GM18505 (cell line): ENCODE measurements around the gene PDE9A.
"Not testable (repeated sequence)": the region's sequence is repeated elsewhere in the genome, so short reads cannot be mapped to it uniquely, and the experiment has no call there.

ENCODE experiments used
- ATAC-seq: cut with Tn5 transposase; IDR thresholded peaks from one replicate; pipeline ENCODE4 v1.9.1; 2021; ENCODE audit not compliant: unreplicated experiment
- POLR2A ChIP-seq: IDR thresholded peaks from 4 replicates; pipeline ENCODE4 v1.6.1; 2011; ENCODE audit warnings: borderline replicate concordance; ENCODE audit not compliant: insufficient read depth, insufficient read length; ENCODE audit errors: extremely low read depth

The PDE9A gene

DNA sequence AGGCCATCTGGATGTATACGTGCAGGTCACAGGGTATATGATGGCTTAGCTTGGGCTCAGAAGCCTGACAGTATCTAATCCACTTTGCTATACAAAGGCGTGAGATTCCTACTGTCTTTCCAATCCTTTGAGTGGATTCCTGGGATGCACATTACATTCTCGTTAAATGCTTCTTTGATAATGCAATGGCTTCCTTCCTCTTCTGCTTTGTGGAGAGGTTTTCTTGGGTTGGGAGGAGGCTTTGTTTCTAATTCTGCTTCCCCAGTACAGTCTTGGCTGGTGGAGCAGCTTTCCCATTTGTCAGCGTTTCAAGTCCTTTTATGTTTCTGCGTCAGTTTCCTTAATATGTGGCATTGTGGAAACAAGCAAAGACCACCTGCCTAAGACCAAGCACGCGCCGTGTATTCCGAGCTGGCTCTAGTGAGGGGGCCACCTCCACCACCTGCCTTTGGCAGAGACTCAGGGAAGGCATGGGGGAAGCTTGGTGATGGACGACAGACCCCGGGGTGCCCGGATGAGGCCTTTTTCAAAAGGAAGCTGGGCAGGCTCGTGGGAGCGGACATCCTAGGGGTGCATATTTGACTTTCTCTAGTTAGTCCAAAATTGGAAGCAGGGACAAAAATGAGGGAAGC is 153.2 kb downstream of the PDE9A start:
- ATAC-seq, result no peak
- no peak for TF ChIP-seq POLR2A

DNA sequence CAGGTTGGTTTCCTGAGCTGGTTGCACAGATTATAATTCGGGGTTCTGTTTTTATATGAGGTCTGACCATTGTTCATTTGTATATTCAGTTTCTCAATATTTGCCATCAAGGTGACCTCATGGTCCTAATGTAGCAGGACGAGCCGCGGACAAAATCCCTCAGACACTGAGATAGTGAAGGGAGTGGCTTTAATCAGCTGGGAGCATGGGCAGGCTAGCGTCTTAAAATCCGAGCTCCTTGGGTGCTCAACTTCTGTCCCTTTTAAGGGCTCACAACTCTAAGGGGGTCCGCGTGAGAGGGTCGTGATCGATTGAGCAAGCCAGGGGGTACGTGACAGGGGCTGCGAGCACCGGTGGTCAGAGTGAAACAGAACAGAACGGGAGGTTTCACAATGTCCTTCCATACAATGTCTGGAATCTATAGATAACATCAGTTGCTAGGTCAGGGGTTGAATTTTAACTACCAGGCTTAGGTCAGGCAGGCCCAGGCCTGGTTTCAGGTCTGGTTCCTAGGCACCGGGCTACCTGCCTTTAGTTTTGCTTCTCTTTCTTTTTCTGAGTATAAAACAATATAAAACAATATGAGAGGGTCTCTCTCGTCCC is 154.0 kb downstream of the PDE9A start:
- not testable (repeated sequence) for ATAC-seq

- TF ChIP-seq POLR2A, result no peak
Measured at GRCh38 chr21:42807938-42808613, 154.7 kb downstream of the PDE9A start.

DNA sequence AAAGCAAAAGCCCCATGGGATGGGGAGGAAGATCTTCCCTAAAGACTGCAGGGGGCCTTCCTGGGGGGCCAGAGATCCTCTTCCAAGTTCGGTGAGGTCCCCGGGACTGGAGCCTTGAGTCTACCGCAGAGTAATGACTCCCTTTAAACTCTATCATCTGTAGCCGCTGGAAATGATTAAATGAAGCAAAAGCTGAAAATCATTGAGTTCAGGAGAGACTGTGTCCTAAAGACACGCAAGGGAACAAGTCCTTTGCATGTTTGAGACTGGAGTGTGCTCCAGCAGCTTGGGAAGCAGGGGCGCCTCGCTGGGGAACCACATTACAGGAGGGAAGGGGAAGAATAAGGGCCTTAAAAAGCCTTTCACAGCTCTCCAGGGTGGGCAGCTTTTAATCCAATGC is 155.8 kb downstream of the PDE9A start:
- no peak for ATAC-seq
- TF ChIP-seq POLR2A, result no peak

More at GRCh38 chr21:42807938-42808613, 154.7 kb downstream of the PDE9A start:
- ATAC-seq, result no peak

DNA sequence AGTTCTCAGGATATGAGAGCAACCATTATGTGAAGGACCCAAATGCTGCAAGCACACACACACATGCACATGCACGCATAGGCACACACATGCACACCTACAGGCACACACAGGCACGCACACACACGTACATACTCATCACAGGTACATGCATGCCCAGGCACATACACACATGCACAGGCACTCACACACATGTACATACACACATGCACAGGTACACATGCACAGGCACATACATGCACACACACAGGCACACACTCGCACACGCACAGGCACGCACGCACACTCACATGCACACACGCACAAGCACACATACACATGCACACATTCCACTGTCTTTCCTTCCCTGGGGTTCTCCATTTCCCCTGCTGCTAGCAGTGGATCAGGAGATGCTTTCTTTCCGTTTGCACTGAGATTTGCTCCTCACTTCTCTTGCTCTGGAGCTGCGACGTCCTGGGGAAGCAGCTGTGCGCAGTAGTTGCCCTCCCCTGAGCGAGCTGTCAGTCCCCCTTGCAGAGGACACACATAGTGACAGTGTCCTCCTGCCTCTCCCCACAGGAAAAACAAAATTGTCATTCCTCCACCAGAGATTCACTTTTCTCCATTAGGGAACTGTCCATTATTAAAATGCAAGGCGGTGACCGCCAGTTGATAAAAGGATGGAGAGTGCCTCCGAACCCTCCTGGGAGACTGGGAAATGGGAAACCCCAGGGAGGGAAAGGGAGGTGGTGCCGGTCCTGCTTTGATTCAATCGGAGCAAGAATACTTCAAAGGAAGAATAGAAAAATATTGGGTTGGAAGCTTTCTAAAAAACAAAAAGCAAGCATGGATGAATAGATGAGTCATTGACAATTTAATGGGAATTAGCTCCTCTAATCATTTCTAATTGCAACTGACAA is 156.4 kb downstream of the PDE9A start:
- no peak for ATAC-seq
- no peak for TF ChIP-seq POLR2A

DNA sequence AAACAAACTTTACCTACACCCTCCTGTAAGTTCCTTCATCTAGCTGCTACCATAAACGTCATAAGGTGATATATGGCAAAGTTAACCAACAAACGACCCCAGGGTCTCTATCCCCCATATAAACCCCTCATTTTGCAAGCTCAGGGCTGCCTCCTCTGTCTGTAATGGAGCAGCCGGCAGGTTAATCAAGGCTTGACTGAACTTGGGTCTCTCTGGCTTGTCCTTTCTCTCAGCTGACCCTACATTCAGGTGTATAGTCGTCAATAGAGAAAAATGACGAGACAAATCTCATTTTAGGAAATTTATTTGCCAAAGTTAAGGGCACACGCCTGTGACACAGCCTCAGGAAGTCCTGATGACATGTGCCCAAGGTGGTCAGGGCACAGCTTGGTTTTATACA is 158.5 kb downstream of the PDE9A start:
- TF ChIP-seq POLR2A, result no peak
- ATAC-seq, result no peak

- ATAC-seq, result not testable (repeated sequence)
Measured at GRCh38 chr21:42812528-42813241, 159.3 kb downstream of the PDE9A start.

GRCh38 chr21:42815217-42815616 is 161.8 kb downstream of the PDE9A start:
- TF ChIP-seq POLR2A, result no peak
- ATAC-seq, result no peak

GRCh38 chr21:42818328-42818749 is 164.9 kb downstream of the PDE9A start:
- TF ChIP-seq POLR2A, result no peak
- no peak for ATAC-seq

DNA sequence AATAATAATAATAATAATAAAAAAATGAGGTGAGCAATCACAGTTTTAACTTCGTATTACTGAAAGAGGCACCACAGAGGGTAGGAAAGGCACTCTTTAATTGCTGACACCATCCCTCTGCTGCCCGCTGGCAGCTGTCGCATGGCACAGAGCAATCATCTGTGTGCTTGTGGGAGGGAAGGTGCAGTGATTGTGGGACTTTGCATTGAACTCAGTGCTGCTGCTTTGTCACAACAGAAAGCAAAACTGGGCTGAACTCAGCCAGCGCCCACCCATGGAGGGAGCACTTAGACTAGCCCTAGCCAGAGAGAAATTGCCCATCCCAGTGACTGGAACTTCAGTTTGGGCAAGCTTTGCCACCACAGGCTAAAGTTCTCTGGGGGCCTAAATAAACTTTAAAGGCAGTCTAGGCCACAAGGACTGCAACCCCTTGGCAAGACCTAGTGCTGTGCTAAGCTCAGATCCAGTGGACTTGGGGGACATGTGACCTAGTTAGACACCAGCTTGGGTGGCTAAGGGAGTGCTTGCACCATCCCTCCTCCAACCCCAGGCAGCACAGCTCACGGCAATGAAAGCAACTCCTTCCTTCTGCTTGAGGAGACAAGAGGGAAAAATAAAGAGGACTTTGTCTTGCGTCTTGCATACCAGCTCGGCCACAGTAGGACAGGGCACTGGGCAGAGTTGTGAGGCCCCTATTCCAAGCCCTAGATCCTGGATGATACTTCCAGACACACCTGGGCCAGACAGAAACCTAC is 166.6 kb downstream of the PDE9A start:
- no peak for TF ChIP-seq POLR2A
- ATAC-seq, result no peak

- no peak for ATAC-seq
Measured at GRCh38 chr21:42820616-42821465, 167.4 kb downstream of the PDE9A start.

More at GRCh38 chr21:42820616-42821465, 167.4 kb downstream of the PDE9A start:
- no peak for TF ChIP-seq POLR2A
